Measurements from ENCODE around the gene NEUROG1. TPM values are rescaled to one million over a fixed set of nuclear protein-coding genes. Genes with fewer than 3 reads are reported as not detected.
A peak's percentile ranks its signal among the peaks of the same experiment; 100 is the strongest.

Gene NEUROG1
- total and polyA plus RNA-seq, 4 donors: not detected

DNA sequence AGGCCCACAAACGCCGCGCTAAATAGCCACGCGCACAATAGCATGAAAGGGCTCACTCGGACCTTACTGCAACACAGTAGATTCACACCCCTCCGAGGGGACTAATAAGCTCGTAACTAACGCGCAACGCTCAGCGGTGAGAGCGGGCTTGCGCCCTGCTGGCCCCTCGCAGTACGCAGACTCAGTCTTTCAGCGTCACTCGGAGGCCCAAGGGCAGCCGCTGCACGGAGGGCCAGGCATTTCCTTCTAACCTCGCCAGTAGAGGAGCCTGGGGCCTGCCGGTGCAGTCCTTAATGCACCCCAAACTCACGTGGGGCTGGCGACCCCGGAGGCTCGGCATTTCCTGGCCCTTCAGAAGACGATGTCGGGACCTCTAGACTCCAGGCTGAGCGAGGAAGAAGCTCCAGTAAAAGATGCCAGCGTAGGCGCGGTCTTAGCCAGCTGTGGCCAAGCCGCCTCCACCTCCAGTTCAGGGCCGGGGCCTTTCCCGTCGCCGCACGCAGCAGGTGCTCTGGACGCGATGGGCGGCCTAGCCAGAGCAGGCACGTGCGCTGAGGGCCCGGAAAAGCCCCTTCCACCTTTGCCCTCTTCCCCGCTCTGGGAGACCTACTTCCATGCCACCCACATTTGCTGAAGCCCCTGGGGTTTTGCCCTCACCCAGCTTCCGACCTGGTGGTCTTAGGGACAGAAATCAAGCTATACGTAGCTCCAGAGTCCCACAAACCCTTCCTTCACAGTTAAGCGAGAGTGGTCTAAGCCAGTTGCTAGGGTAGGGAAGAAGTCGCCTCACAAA, 45.3 kb downstream of the NEUROG1 start:
- Histone ChIP-seq H3K4me3 (no peak overlapping the region), H3K27me3 (ENCODE audit: control insufficient read depth in 3 of 3, insufficient read depth in 3 of 3, low read length in 2 of 3) (peaks cover 0 to 53% (median 44%) of the 10 kb centered on the region in 3 donors)

DNA sequence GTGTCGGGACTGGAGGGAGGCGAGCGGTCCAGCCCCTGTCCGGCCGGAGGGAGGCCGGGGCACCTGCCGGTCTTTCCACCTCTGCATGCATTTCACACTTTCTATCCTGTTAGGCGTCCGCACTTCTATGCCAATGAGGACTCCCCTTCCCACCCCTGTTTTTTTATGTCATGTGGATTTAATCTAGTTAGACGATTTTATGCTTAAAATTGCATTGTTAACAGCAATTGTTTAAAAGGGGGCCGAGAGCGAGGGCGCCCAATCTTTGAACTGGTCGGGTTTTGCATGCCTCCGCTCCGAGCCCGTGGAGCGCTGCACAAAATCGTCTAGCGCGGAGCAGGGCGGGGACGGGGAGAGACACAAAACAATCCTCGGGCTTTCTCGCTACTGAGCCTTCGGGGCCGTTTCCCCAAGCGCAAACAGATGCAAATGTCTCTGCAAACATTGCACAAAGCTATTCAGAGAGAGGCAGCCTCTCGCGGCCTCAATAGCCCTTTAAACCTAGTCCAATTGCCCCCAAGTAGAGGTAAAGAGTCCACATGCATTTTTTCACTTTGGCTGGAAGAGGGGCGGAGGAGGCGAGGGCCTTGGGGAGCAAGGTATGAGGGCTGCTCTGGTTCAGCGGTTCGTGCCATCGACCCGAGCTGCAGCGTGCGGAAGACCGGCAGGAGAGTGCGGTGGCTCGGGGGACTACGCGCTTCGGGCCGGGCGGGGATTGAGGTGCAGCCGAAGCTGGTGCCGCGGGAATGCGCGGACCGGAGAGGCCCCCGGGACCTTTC, 46.1 kb downstream of the NEUROG1 start:
- H3K4me3 ChIP-seq: no peak overlapping the region
- peaks cover 0 to 53% (median 44%) of the 10 kb centered on the region in 3 donors for H3K27me3 ChIP-seq (ENCODE audit: control insufficient read depth in 3 of 3, insufficient read depth in 3 of 3, low read length in 2 of 3)
- TF ChIP-seq, protein P1, sequence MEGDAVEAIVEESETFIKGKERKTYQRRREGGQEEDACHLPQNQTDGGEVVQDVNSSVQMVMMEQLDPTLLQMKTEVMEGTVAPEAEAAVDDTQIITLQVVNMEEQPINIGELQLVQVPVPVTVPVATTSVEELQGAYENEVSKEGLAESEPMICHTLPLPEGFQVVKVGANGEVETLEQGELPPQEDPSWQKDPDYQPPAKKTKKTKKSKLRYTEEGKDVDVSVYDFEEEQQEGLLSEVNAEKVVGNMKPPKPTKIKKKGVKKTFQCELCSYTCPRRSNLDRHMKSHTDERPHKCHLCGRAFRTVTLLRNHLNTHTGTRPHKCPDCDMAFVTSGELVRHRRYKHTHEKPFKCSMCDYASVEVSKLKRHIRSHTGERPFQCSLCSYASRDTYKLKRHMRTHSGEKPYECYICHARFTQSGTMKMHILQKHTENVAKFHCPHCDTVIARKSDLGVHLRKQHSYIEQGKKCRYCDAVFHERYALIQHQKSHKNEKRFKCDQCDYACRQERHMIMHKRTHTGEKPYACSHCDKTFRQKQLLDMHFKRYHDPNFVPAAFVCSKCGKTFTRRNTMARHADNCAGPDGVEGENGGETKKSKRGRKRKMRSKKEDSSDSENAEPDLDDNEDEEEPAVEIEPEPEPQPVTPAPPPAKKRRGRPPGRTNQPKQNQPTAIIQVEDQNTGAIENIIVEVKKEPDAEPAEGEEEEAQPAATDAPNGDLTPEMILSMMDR (IDR thresholded peaks at IDR 0.05; ENCODE audit: control extremely low read depth, extremely low read depth): no peak
- H3K36me3 ChIP-seq (ENCODE audit: control insufficient read depth in 4 of 4, insufficient read depth in 4 of 4, low read length in 4 of 4): no peaks in the 10 kb centered on the region
- H3K4me1 ChIP-seq (ENCODE audit: control insufficient read depth in 5 of 5, insufficient read depth in 5 of 5, low read length in 5 of 5): peaks cover 0 to 37% (median 4%) of the 10 kb centered on the region in 5 donors
- H3K27ac ChIP-seq (ENCODE audit: low read depth in 1 of 2, low read length in 1 of 2): no peak overlapping the region
- DNase-seq (peak in 2 of 3 donors; percentile 32 to 52), ATAC-seq (ENCODE audit: insufficient read depth, low FRiP score) (no peak)
- H3K9me3 ChIP-seq (ENCODE audit: control insufficient read depth in 4 of 4, insufficient read depth in 3 of 4, low read length in 3 of 4): peaks cover 0 to 6% (median 0%) of the 10 kb centered on the region in 4 donors
- no peak overlapping the region for H3K9ac ChIP-seq (ENCODE audit: insufficient read depth in 1 of 2, low read length in 2 of 2)
- 4 to 5% methylated on average over 53 of the region's 53 CpGs for WGBS, 2 donors

More for the DNA sequence above, 45.3 kb downstream of the NEUROG1 start:
- DNase-seq (peak in 2 of 3 donors; percentile 47 to 59), ATAC-seq (ENCODE audit: insufficient read depth, low FRiP score) (no peak)
- 17 to 19% methylated on average over 49 of the region's 49 CpGs for WGBS, 2 donors
- TF ChIP-seq, protein P1 (IDR thresholded peaks at IDR 0.05; ENCODE audit: control extremely low read depth, extremely low read depth): no peak
- H3K9me3 ChIP-seq (ENCODE audit: control insufficient read depth in 4 of 4, insufficient read depth in 3 of 4, low read length in 3 of 4): peaks cover 0 to 6% (median 0%) of the 10 kb centered on the region in 4 donors
- H3K27ac ChIP-seq (ENCODE audit: low read depth in 1 of 2, low read length in 1 of 2): no peak overlapping the region
- H3K36me3 ChIP-seq (ENCODE audit: control insufficient read depth in 4 of 4, insufficient read depth in 4 of 4, low read length in 4 of 4): no peaks in the 10 kb centered on the region
- no peak overlapping the region for H3K9ac ChIP-seq (ENCODE audit: insufficient read depth in 1 of 2, low read length in 2 of 2)
- peaks cover 0 to 37% (median 4%) of the 10 kb centered on the region in 5 donors for H3K4me1 ChIP-seq (ENCODE audit: control insufficient read depth in 5 of 5, insufficient read depth in 5 of 5, low read length in 5 of 5)

GRCh38 chr5:135488727-135489465, 46.9 kb downstream of the NEUROG1 start:
- TF ChIP-seq, protein P1 (IDR thresholded peaks at IDR 0.05; ENCODE audit: control extremely low read depth, extremely low read depth): no peak
- Histone ChIP-seq H3K4me3 (no peak overlapping the region), H3K4me1 (ENCODE audit: control insufficient read depth in 5 of 5, insufficient read depth in 5 of 5, low read length in 5 of 5) (peaks cover 0 to 37% (median 4%) of the 10 kb centered on the region in 5 donors), H3K36me3 (ENCODE audit: control insufficient read depth in 4 of 4, insufficient read depth in 4 of 4, low read length in 4 of 4) (no peaks in the 10 kb centered on the region), H3K9ac (ENCODE audit: insufficient read depth in 1 of 2, low read length in 2 of 2) (no peak overlapping the region), H3K27ac (ENCODE audit: low read depth in 1 of 2, low read length in 1 of 2) (no peak overlapping the region), H3K9me3 (ENCODE audit: control insufficient read depth in 4 of 4, insufficient read depth in 3 of 4, low read length in 3 of 4) (peaks cover 0 to 6% (median 0%) of the 10 kb centered on the region in 4 donors), H3K27me3 (ENCODE audit: control insufficient read depth in 3 of 3, insufficient read depth in 3 of 3, low read length in 2 of 3) (peaks cover 0 to 53% (median 44%) of the 10 kb centered on the region in 3 donors)
- ATAC-seq (ENCODE audit: insufficient read depth, low FRiP score) (no peak), DNase-seq (peak; percentile 89 to 90 (median 89))
- WGBS, 2 donors: 3 to 4% methylated on average over 43 to 44 of the region's 44 CpGs

Data from lung (tissue), 12 donors.